Panc1 (cell line): ENCODE results near the gene RPLP1.

ENCODE experiments used
- POLR2AphosphoS5 ChIP-seq: IDR thresholded peaks from 2 replicates; pipeline ENCODE4 v1.6.1; 2012; ENCODE audit warnings: mild to moderate bottlenecking, low read depth, low read length, moderate library complexity
- SIN3A ChIP-seq: IDR thresholded peaks from 2 replicates; pipeline ENCODE4 v1.6.1; 2012; ENCODE audit warnings: low read depth, mild to moderate bottlenecking, low read length, moderate library complexity, borderline replicate concordance; ENCODE audit not compliant: insufficient read depth
- TCF7L2 ChIP-seq: IDR thresholded peaks from 2 replicates; pipeline ENCODE4 v1.6.1; 2011; ENCODE audit warnings: mild to moderate bottlenecking, low read depth, low read length, inconsistent platforms
- TF ChIP-seq, protein P1 (sequence below): fragments of 450-650 bp; IDR thresholded peaks from 2 replicates; pipeline ENCODE4 v1.5.1; 2017; ENCODE audit warnings: mild to moderate bottlenecking
- TF ChIP-seq, protein P2 (sequence below), 2 experiments: IDR thresholded peaks; 2 replicates each; pipeline ENCODE4 v1.6.1; 2011 to 2012; ENCODE audit warnings: low read depth in 2 of 2, control low read depth in 1 of 2, low read length in 1 of 2, mild to moderate bottlenecking in 1 of 2, moderate library complexity in 1 of 2; ENCODE audit not compliant: insufficient read depth in 1 of 2

DNA sequence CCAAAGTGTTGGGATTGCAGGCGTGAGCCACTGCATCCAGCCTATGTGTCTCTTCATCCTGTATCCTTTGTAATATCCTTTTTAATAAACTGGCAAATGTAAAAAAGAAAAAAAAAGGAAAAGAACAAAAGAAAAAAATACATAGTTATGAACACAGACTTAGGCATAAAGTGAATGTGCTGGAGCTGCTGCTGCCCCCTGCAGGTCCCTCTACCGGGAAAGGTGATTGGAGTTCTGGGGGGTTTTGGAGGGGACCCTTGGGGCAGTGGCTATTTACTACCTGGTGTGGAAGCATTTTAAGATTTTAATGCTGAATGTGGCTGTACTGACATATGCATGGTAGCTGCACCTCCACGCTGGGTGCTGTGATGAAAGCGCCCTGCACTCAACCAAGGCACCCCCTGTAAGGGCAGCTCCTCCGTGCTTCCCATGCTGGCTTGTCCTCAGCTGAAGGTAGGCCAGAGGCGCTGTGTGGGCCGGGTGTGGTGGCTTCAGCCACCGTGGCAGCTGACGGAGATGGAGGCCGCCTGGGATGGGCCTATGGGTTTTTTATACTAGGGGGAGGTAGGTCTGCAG is 49.9 kb downstream of the RPLP1 start:
- no peak for TF ChIP-seq TCF7L2
- TF ChIP-seq, protein P1, sequence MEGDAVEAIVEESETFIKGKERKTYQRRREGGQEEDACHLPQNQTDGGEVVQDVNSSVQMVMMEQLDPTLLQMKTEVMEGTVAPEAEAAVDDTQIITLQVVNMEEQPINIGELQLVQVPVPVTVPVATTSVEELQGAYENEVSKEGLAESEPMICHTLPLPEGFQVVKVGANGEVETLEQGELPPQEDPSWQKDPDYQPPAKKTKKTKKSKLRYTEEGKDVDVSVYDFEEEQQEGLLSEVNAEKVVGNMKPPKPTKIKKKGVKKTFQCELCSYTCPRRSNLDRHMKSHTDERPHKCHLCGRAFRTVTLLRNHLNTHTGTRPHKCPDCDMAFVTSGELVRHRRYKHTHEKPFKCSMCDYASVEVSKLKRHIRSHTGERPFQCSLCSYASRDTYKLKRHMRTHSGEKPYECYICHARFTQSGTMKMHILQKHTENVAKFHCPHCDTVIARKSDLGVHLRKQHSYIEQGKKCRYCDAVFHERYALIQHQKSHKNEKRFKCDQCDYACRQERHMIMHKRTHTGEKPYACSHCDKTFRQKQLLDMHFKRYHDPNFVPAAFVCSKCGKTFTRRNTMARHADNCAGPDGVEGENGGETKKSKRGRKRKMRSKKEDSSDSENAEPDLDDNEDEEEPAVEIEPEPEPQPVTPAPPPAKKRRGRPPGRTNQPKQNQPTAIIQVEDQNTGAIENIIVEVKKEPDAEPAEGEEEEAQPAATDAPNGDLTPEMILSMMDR, result peak; percentile 28
- no peak for TF ChIP-seq POLR2AphosphoS5
- no peak for TF ChIP-seq SIN3A
- TF ChIP-seq, protein P2, sequence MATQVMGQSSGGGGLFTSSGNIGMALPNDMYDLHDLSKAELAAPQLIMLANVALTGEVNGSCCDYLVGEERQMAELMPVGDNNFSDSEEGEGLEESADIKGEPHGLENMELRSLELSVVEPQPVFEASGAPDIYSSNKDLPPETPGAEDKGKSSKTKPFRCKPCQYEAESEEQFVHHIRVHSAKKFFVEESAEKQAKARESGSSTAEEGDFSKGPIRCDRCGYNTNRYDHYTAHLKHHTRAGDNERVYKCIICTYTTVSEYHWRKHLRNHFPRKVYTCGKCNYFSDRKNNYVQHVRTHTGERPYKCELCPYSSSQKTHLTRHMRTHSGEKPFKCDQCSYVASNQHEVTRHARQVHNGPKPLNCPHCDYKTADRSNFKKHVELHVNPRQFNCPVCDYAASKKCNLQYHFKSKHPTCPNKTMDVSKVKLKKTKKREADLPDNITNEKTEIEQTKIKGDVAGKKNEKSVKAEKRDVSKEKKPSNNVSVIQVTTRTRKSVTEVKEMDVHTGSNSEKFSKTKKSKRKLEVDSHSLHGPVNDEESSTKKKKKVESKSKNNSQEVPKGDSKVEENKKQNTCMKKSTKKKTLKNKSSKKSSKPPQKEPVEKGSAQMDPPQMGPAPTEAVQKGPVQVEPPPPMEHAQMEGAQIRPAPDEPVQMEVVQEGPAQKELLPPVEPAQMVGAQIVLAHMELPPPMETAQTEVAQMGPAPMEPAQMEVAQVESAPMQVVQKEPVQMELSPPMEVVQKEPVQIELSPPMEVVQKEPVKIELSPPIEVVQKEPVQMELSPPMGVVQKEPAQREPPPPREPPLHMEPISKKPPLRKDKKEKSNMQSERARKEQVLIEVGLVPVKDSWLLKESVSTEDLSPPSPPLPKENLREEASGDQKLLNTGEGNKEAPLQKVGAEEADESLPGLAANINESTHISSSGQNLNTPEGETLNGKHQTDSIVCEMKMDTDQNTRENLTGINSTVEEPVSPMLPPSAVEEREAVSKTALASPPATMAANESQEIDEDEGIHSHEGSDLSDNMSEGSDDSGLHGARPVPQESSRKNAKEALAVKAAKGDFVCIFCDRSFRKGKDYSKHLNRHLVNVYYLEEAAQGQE (IDR thresholded peaks at IDR 0.05; ENCODE audit: insufficient read depth in 1 of 2, low read depth in 2 of 2, low read length in 1 of 2), result no peak
